ENCODE measurements around the gene FBRS.
"Not testable (repeated sequence)": the region's sequence is repeated elsewhere in the genome, so short reads cannot be mapped to it uniquely, and the experiment has no call there.

FBRS gene

GRCh38 chr16:30657866-30658730, at the start of gene FBRS:
Gene FBRS (plus strand): TSS chr16:30658431. CDS start chr16:30659519, 1,088 bp downstream.
- DNase-seq (ENCODE audit: low read depth in 2 of 2) = peak; percentile 100

- no peak for DNase-seq (ENCODE audit: low read depth in 2 of 2)
These were observed 49.0 kb upstream of the FBRS start for GRCh38 chr16:30609002-30609925.

GRCh38 chr16:30609926-30610839, 48.0 kb upstream of the FBRS start, which contains the start of gene ZNF689:
Gene ZNF689 (minus strand): TSS chr16:30610389. CDS start chr16:30610041, 348 bp downstream.
- peak; percentile 92 to 93 for DNase-seq (ENCODE audit: low read depth in 2 of 2)

- DNase-seq (ENCODE audit: low read depth in 2 of 2) = no peak
These were observed 42.7 kb upstream of the FBRS start for GRCh38 chr16:30615358-30616091.

- no peak for DNase-seq (ENCODE audit: low read depth in 2 of 2)
These were observed 39.0 kb upstream of the FBRS start for GRCh38 chr16:30619202-30619601.

DNA sequence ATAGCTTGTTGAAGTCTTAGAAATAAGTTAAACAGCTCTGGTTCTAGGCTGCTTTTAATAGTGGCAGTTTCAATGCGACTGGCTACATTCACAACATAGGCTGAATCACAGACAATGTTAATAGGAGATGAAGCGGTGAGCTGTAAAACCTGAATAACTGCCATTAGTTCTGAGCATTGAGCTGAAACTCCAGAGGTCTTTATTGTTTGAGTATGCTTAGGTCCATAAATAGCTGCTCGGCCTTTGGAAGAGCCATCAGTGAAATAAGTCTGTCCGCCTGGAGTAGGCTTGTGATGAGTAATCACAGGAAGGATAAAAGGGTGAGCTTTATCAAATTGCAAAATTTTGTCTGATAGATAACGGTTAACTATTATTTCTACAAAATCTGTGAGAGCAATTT, 38.6 kb upstream of the FBRS start:
- no peak for DNase-seq (ENCODE audit: low read depth in 2 of 2)

DNA sequence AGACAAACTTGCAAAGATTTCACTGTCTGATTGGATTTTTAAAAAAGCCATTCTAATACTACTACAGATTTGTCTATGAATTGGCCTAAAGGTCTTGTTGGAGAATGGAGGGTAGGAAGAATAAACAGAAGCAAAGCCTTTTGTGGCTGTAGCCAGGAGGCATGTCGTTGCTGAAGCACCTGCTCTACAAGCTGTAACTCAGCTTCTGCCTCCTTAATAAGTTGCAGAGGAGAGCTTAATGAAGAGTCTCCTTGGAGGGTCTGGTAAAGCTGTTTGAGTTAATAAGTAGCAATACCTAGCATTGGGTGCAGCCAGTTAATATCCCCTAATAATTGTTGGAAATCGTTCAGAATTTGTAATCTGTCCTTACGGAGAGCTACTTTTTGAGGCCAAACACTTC, 38.1 kb upstream of the FBRS start:
- DNase-seq (ENCODE audit: low read depth in 2 of 2) = no peak

- DNase-seq (ENCODE audit: low read depth in 2 of 2) = peak; percentile 47 to 50
These were observed 36.5 kb upstream of the FBRS start for GRCh38 chr16:30621765-30622164.

DNA sequence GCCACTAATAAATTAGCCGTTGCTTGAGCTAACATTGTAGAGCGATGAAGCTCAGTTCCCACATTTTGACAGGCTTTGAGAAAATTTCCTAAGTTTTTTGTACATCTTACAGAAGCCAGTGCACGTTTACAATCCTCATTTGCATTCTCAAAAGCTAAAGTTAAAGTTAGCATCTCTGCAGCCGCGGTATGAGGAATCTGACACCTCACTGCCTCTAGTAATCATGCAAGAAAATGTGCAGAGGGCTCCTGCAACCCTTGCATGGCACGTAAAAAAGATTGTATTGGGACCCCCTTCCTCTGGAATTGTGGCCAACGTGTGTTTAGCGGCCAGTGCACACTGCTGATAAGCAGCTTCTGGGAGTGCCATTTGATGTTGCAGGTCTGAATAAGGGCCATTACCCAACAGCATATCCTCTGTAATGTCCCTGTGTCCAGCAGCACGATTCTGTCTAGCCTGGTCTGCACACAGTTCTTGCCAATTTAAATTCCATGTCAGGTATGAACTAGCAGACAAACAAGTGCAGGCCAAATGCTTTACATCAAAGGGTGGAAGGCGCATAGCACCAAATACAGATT, 35.7 kb upstream of the FBRS start:
- no peak for DNase-seq (ENCODE audit: low read depth in 2 of 2)

DNA sequence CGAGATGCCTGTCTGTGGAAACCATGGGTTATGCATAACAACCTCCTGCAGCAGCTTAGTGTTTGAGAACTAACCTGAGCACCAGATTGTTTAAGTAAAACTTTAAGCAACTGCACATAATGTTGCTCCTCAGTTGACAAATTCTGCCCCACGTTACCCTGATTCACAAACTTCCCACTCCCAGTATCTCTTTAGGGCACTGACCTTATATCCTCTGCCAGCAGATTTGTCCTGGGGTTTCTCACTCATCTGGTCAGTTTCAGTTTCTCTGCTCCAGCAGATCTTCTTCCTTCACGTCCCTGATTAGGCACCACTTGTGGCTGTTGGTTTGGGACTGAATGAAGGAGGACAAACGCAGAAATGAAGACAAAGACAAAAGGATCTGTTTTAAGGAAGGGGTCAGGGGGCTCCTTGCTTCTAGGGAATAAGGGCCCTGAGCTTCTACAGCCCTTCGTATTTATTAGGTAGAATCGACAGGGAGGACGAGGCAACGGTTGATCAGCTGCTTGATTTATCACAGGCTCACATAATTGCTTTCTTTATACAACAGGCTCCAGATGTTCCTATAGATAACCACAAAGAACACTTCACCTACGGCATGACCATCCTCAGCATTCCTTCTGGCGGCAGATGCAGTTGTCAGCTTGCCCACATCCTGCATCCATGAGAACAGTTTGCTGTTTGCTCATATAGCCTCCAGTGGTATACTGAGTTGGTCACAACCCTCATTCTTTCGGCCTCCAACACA, 34.5 kb upstream of the FBRS start:
- DNase-seq (ENCODE audit: low read depth in 2 of 2) = no peak

GRCh38 chr16:30626236-30626635, 32.0 kb upstream of the FBRS start:
- no peak for DNase-seq (ENCODE audit: low read depth in 2 of 2)

- DNase-seq (ENCODE audit: low read depth in 2 of 2) = no peak
These were observed 29.3 kb upstream of the FBRS start for GRCh38 chr16:30628628-30629540.

GRCh38 chr16:30632454-30632853, 25.8 kb upstream of the FBRS start:
- DNase-seq (ENCODE audit: low read depth in 2 of 2) = not testable (repeated sequence)

- DNase-seq (ENCODE audit: low read depth in 2 of 2) = no peak
These were observed 24.7 kb upstream of the FBRS start for GRCh38 chr16:30633526-30633925.

DNA sequence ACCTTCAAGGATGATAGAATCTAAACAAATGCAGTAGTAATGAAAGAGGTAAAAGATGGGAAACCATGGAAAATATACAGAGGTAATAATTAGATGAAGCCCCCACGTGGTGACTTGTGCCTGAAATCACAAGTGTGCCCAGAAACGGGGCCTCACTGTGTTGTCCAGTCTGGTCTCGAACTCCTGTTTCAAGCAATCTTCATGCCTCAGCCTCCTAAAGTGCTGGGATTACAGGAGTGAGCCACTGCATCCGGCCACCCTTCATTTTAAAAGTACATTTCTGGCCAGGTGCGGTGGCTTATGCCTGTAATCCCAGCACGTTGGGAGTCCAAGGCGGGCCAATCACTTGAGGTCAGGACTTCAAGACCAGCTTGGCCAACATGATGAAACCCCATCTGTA, 21.6 kb upstream of the FBRS start:
- no peak for DNase-seq (ENCODE audit: low read depth in 2 of 2)

DNA sequence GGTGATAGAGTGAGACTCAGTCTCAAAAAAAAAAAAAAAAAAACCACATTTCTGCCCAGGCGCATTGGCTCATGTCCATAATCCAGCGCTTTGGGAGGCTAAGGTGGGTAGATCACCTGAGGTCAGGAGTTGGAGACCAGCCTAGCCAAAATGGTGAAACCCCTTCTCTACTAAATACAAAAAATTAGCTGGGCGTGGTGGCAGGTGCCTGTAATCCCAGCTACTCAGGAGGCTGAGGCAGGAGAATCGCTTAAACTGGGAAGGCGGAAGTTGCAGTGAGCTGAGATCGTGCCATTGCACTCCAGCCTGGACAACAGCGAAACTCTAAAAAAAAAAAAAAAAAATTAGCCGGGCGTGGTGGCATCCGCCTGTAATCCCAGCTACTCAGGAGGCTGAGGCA, 21.1 kb upstream of the FBRS start:
- DNase-seq (ENCODE audit: low read depth in 2 of 2) = not testable (repeated sequence)

GRCh38 chr16:30637944-30638343, 20.3 kb upstream of the FBRS start:
- no peak for DNase-seq (ENCODE audit: low read depth in 2 of 2)

GRCh38 chr16:30641378-30641982, 16.8 kb upstream of the FBRS start:
- no peak for DNase-seq (ENCODE audit: low read depth in 2 of 2)

All from fibroblast of skin of left biceps (primary cell).